H1 (cell line): ENCODE data around the gene HDAC8. TPM values are rescaled to one million over a fixed set of nuclear protein-coding genes. Genes with fewer than 3 reads are reported as not detected.

ENCODE experiments used
- CTCF ChIA-PET: fragments of 300-600 bp; sonication (Branson Sonifier 250); formaldehyde crosslinking; loops from one replicate; lab custom pipeline; 2021; ENCODE audit not compliant: partially characterized antibody; lab: Charles Lee
- POLR2A ChIA-PET: fragments of 300-600 bp; sonication (Branson Sonifier 250); formaldehyde crosslinking; loops from one replicate; lab custom pipeline; 2021; ENCODE audit warnings: inconsistent platforms; ENCODE audit not compliant: partially characterized antibody; lab: Charles Lee
- DNase-seq, 2 experiments: peaks; one replicate each; pipeline versions ENCODE4 v3.0.0 to v3.0.0-alpha.2; 2010 to 2022; ENCODE audit warnings: low spot score in 2 of 2, low read depth in 1 of 2, mixed read lengths in 1 of 2
- FAIRE-seq: peaks from 2 replicates; lab custom pipeline; 2011; peaks lifted over from hg19 to GRCh38; lab: Jason Lieb, UNC
- H2AFZ ChIP-seq: 2 replicates; pipeline ENCODE4 v1.8.1; 2012; ENCODE audit warnings: low read length, inconsistent platforms
- H2AK5ac ChIP-seq: 2 replicates; pipeline ENCODE4 v1.6.1; 2013; ENCODE audit warnings: low read depth, low read length
- H2BK120ac ChIP-seq: replicated peaks from 2 replicates; pipeline ENCODE3; 2013; ENCODE audit warnings: low read depth, low read length, inconsistent platforms
- H2BK12ac ChIP-seq: 2 replicates; pipeline ENCODE4 v1.6.1; 2013; ENCODE audit warnings: low read depth, low read length
- H2BK15ac ChIP-seq: 2 replicates; pipeline ENCODE4 v1.6.1; 2013; ENCODE audit warnings: low read length
- H2BK20ac ChIP-seq: 2 replicates; pipeline ENCODE4 v1.6.1; 2013; ENCODE audit warnings: low read length
- H2BK5ac ChIP-seq: 2 replicates; pipeline ENCODE4 v1.6.1; 2013; ENCODE audit warnings: low read depth, low read length
- H3K14ac ChIP-seq: 2 replicates; pipeline ENCODE4 v1.6.1; 2013; ENCODE audit warnings: inconsistent platforms; ENCODE audit not compliant: insufficient read length
- H3K18ac ChIP-seq: 2 replicates; pipeline ENCODE4 v1.6.1; 2013; ENCODE audit warnings: low read length; ENCODE audit errors: extremely low read depth
- H3K23ac ChIP-seq: 2 replicates; pipeline ENCODE4 v1.6.1; 2013; ENCODE audit warnings: inconsistent platforms; ENCODE audit not compliant: insufficient read length
- H3K23me2 ChIP-seq: 2 replicates; pipeline ENCODE4 v1.6.1; 2013; ENCODE audit warnings: low read depth, low read length
- H3K27ac ChIP-seq: 2 replicates; pipeline ENCODE4 v1.6.1; 2011; ENCODE audit warnings: low read depth, low read length, inconsistent platforms
- H3K27me3 ChIP-seq, 4 experiments: replicated peaks in 1 of 4; 1 replicate in 1 of 4; 2 replicates in 3 of 4; pipeline versions ENCODE4 v1.6.1 to v1.8.1; 2011 to 2013; ENCODE audit warnings: low read length in 3 of 4, mild to moderate bottlenecking in 3 of 4, inconsistent platforms in 2 of 4, mixed read lengths in 2 of 4, moderate library complexity in 1 of 4; ENCODE audit not compliant: control insufficient read depth in 3 of 4, insufficient read depth in 3 of 4; ENCODE audit errors: extremely low read depth in 1 of 4
- H3K36me3 ChIP-seq, 4 experiments: 2 replicates each; pipeline versions ENCODE4 v1.6.1 to v1.8.1; 2011 to 2013; ENCODE audit warnings: mild to moderate bottlenecking in 4 of 4, low read length in 3 of 4, moderate library complexity in 2 of 4, control low read depth in 1 of 4, inconsistent platforms in 1 of 4; ENCODE audit not compliant: insufficient read depth in 4 of 4, control insufficient read depth in 2 of 4
- H3K4ac ChIP-seq: replicated peaks from 2 replicates; pipeline ENCODE3; 2013; ENCODE audit warnings: low read length, low read depth, mixed read lengths, inconsistent platforms; ENCODE audit not compliant: insufficient read length
- H3K4me1 ChIP-seq, 4 experiments: replicated peaks in 1 of 4; 1 replicate in 1 of 4; 2 replicates in 3 of 4; pipeline versions ENCODE4 v1.6.1 to v1.8.1; 2011 to 2013; ENCODE audit warnings: low read length in 3 of 4, inconsistent platforms in 2 of 4, mixed read lengths in 1 of 4; ENCODE audit not compliant: insufficient read depth in 4 of 4, control insufficient read depth in 3 of 4
- H3K4me2 ChIP-seq, 2 experiments: 2 replicates each; pipeline versions ENCODE4 v1.6.1 to v1.8.1; 2011 to 2013; ENCODE audit warnings: low read depth in 2 of 2, low read length in 2 of 2, control low read depth in 1 of 2, inconsistent platforms in 1 of 2, mild to moderate bottlenecking in 1 of 2; ENCODE audit not compliant: insufficient read depth in 1 of 2
- H3K4me3 ChIP-seq, 4 experiments: fragments of 200-600, 300-600 bp in 1 of 4; sonication (generic), shearing (Covaris generic), sonication (Bioruptor Twin) in 1 of 4; 2 replicates each; pipeline versions ENCODE4 v1.5.1 to v1.8.1; 2011 to 2016; ENCODE audit warnings: low read length in 4 of 4, low read depth in 3 of 4, control low read depth in 2 of 4, inconsistent platforms in 2 of 4, mild to moderate bottlenecking in 2 of 4, mixed read lengths in 1 of 4, moderate library complexity in 1 of 4; ENCODE audit not compliant: insufficient read depth in 2 of 4; ENCODE audit errors: extremely low read depth in 1 of 4
- H3K56ac ChIP-seq: replicated peaks from 2 replicates; pipeline ENCODE3; 2013; ENCODE audit warnings: low read depth, mild to moderate bottlenecking, mixed read lengths, low read length, inconsistent platforms; ENCODE audit not compliant: insufficient read length
- H3K79me1 ChIP-seq: 2 replicates; pipeline ENCODE4 v1.6.1; 2013; ENCODE audit warnings: low read depth, low read length, control low read depth
- H3K79me2 ChIP-seq, 2 experiments: 2 replicates each; pipeline versions ENCODE4 v1.6.1 to v1.8.1; 2012 to 2013; ENCODE audit warnings: low read length in 2 of 2, mild to moderate bottlenecking in 2 of 2, inconsistent platforms in 1 of 2; ENCODE audit not compliant: insufficient read depth in 2 of 2, control insufficient read depth in 1 of 2
- H3K9ac ChIP-seq, 4 experiments: replicated peaks in 1 of 4; 1 replicate in 1 of 4; 2 replicates in 3 of 4; pipeline versions ENCODE4 v1.6.1 to v1.8.1; 2011 to 2013; ENCODE audit warnings: low read depth in 3 of 4, low read length in 3 of 4, control low read depth in 2 of 4, mild to moderate bottlenecking in 2 of 4, moderate library complexity in 2 of 4, inconsistent platforms in 1 of 4; ENCODE audit errors: extremely low read depth in 1 of 4
- H3K9me3 ChIP-seq, 2 experiments: 2 replicates each; pipeline versions ENCODE4 v1.6.1 to v1.8.1; 2012 to 2013; ENCODE audit warnings: mild to moderate bottlenecking in 2 of 2, moderate library complexity in 2 of 2, control low read depth in 1 of 2, inconsistent platforms in 1 of 2, low read depth in 1 of 2, low read length in 1 of 2, mixed read lengths in 1 of 2; ENCODE audit not compliant: insufficient read depth in 2 of 2
- H4K20me1 ChIP-seq, 2 experiments: replicated peaks in 1 of 2; 2 replicates each; pipeline versions ENCODE3 to v1.8.1; 2011 to 2013; ENCODE audit warnings: inconsistent platforms in 2 of 2, low read length in 2 of 2, mild to moderate bottlenecking in 1 of 2; ENCODE audit not compliant: insufficient read depth in 2 of 2, control insufficient read depth in 1 of 2
- H4K5ac ChIP-seq: 2 replicates; pipeline ENCODE4 v1.6.1; 2013; ENCODE audit warnings: low read length, low read depth, mixed read lengths, inconsistent platforms; ENCODE audit not compliant: insufficient read length
- H4K8ac ChIP-seq: 2 replicates; pipeline ENCODE4 v1.8.0; 2013; ENCODE audit warnings: mild to moderate bottlenecking, moderate library complexity, low read length, inconsistent platforms; ENCODE audit not compliant: insufficient read depth; ENCODE audit errors: extremely low read depth
- H4K91ac ChIP-seq: replicated peaks from 2 replicates; pipeline ENCODE3; 2013; ENCODE audit warnings: low read length, mixed read lengths, inconsistent platforms; ENCODE audit not compliant: insufficient read length
- BRCA1 ChIP-seq: IDR thresholded peaks from 2 replicates; pipeline ENCODE4 v1.6.1; 2012; ENCODE audit warnings: low read depth, low read length, improper control_type of control experiment
- CEBPB ChIP-seq: IDR thresholded peaks from 2 replicates; pipeline ENCODE4 v1.6.1; 2012; ENCODE audit warnings: low read depth, low read length
- CTBP2 ChIP-seq: IDR thresholded peaks from 2 replicates; pipeline ENCODE4 v1.7.0; 2011; ENCODE audit warnings: borderline replicate concordance, mild to moderate bottlenecking, moderate library complexity, mixed read lengths, low read length; ENCODE audit not compliant: insufficient read depth, insufficient read length
- NANOG ChIP-seq: IDR thresholded peaks from 2 replicates; pipeline ENCODE4 v1.6.1; 2011; ENCODE audit warnings: low read length, low read depth, mild to moderate bottlenecking, inconsistent platforms; ENCODE audit not compliant: insufficient read depth, poor library complexity, severe bottlenecking
- POLR2A ChIP-seq, 2 experiments: IDR thresholded peaks; 1 replicate in 1 of 2; 2 replicates in 1 of 2; pipeline ENCODE4 v1.6.1; 2011; ENCODE audit warnings: low read depth in 2 of 2, low read length in 2 of 2, mild to moderate bottlenecking in 2 of 2; ENCODE audit errors: control extremely low read depth in 1 of 2
- RAD21 ChIP-seq, 2 experiments: IDR thresholded peaks in 1 of 2; conservative IDR thresholded peaks in 1 of 2; 2 replicates each; pipeline ENCODE4 v1.6.1; 2011; ENCODE audit warnings: low read depth in 2 of 2, low read length in 2 of 2, improper control_type of control experiment in 1 of 2, inconsistent platforms in 1 of 2, mild to moderate bottlenecking in 1 of 2, moderate library complexity in 1 of 2
- TCF12 ChIP-seq: IDR thresholded peaks from 2 replicates; pipeline ENCODE4 v1.6.1; 2011; ENCODE audit warnings: low read depth, mild to moderate bottlenecking, low read length
- WGBS, 2 experiments: shearing (Covaris generic) in 1 of 2; methylation state at CpG; one replicate each; pipeline versions ENCODE4 v1.1.6 to v1.1.7; 2013 to 2015; ENCODE audit warnings: low lambda C conversion rate in 2 of 2, mixed read lengths in 2 of 2, inconsistent platforms in 1 of 2, low coverage in 1 of 2, missing lambda C conversion rate in 1 of 2; ENCODE audit not compliant: insufficient replicate concordance in 2 of 2, insufficient coverage in 1 of 2, insufficient read length in 1 of 2; ENCODE audit errors: extremely low coverage in 1 of 2, missing lambda C conversion rate in 1 of 2; 5-methylcytosine and 5-hydroxymethylcytosine counted together
- polyA plus RNA-seq, 7 experiments: library from polyadenylated mRNA; depleted of rRNA in 3 of 7; stranded (reverse) in 5 of 7; unstranded in 2 of 7; fragments of >200 nt in 5 of 7; fragments of 200-250 nt in 2 of 7; gene quantifications; 1 replicate in 5 of 7; 2 replicates in 1 of 7; 4 replicates in 1 of 7; pipeline versions ENCODE4 v1.2.1 to v1.2.3, GENCODE V29; 2011 to 2013; ENCODE audit warnings: missing spikeins in 2 of 7, mixed read lengths in 2 of 7
- total RNA-seq: library from RNA; stranded (reverse); fragmentation: NEBNext Ultra II Directional; extraction: Animal tissue kit (Norgen Biotek cat#: 25700); gene quantifications from 2 replicates; pipeline ENCODE4 v1.2.1, GENCODE V29; 2021
- TF ChIP-seq, protein P1 (sequence below): IDR thresholded peaks from 2 replicates; pipeline ENCODE4 v1.6.1; 2012; ENCODE audit warnings: low read length, inconsistent platforms

The HDAC8 gene
- total and polyA plus RNA-seq, 2 of the 8 experiments (the other 6 are each of a cell fraction or from before 2014, with no cell fraction given): 9.7 to 20.3 TPM

- POLR2A ChIA-PET: interaction anchor here (0.6 to 1.9 kb wide), 5 partner anchors 11 to 41 kb away, joined by 3 to 7 read pairs (median 3); partner anchors contain the start of genes CITED1 and RPS4X
- Histone ChIP-seq H3K79me2 (no peaks in the 10 kb centered on the region), H3K4ac (no peak overlapping the region), H2BK12ac (no peak overlapping the region), H4K91ac (no peak overlapping the region), H3K27me3 (peaks cover 0 to 4% (median 2%) of the 10 kb centered on the region in 4 experiments; a peak in 3 of 7 replicates), H3K27ac (no peak overlapping the region), H2BK20ac (0 out of 2 replicates have a peak overlapping the region, but pooled peaks have one; percentile 61), H2AFZ (no peak overlapping the region), H2BK15ac (no peak overlapping the region), H3K18ac (no peak overlapping the region; the same call in 1 of the 2 replicates), H4K20me1 (no peaks in the 10 kb centered on the region), H2AK5ac (no peak overlapping the region), H2BK120ac (no peak overlapping the region), H3K14ac (no peak overlapping the region), H3K56ac (no peak overlapping the region), H3K9ac (no peak overlapping the region), H3K23me2 (0 out of 2 replicates have a peak, but pooled peaks cover 1% of the 10 kb centered on the region), H4K5ac (no peak overlapping the region), H3K23ac (no peak overlapping the region), H3K4me3 (peak overlapping the region in 1 of 4 experiments; percentile 25; a peak in 1 of 8 replicates), H3K36me3 (no peaks in the 10 kb centered on the region), H3K4me2 (peak overlapping the region; percentile 42 to 59), H4K8ac (no peak overlapping the region), H3K79me1 (no peaks in the 10 kb centered on the region), H3K9me3 (no peaks in the 10 kb centered on the region), H2BK5ac (no peak overlapping the region; the same call in 1 of the 2 replicates), H3K4me1 (peaks cover 0 to 12% (median 5%) of the 10 kb centered on the region in 4 experiments; a peak in 4 of 7 replicates)
- CTCF ChIA-PET: interaction anchor here (0.8 to 1.6 kb wide), 5 partner anchors 9 to 218 kb away, joined by 3 to 4 read pairs (median 3); no protein-coding TSS in a partner anchor
- WGBS, 2 experiments: 47% methylated on average over 11 of the region's 12 CpGs; no CpG with 5 or more reads in 1 of the 2 experiments
- DNase-seq (no peak), FAIRE-seq (peak; percentile 50)
- TF ChIP-seq CEBPB: no peak
- TF ChIP-seq NANOG: no peak
- TF ChIP-seq BRCA1: no peak
- TF ChIP-seq TCF12: peak; percentile 19; the same call in 1 of the 2 replicates
- no peak for TF ChIP-seq RAD21 (IDR thresholded peaks at IDR 0.05 in 1 of 2, conservative IDR thresholded peaks at IDR 0.05 in 1 of 2; ENCODE audit: low read depth in 2 of 2, low read length in 2 of 2)
- no peak for TF ChIP-seq POLR2A (IDR thresholded peaks at IDR 0.05; ENCODE audit: control extremely low read depth in 1 of 2, low read depth in 2 of 2, low read length in 2 of 2)
- TF ChIP-seq, protein P1, sequence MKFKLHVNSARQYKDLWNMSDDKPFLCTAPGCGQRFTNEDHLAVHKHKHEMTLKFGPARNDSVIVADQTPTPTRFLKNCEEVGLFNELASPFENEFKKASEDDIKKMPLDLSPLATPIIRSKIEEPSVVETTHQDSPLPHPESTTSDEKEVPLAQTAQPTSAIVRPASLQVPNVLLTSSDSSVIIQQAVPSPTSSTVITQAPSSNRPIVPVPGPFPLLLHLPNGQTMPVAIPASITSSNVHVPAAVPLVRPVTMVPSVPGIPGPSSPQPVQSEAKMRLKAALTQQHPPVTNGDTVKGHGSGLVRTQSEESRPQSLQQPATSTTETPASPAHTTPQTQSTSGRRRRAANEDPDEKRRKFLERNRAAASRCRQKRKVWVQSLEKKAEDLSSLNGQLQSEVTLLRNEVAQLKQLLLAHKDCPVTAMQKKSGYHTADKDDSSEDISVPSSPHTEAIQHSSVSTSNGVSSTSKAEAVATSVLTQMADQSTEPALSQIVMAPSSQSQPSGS: no peak
- TF ChIP-seq CTBP2: no peak
Observed at GRCh38 chrX:72316408-72317110, 256.1 kb downstream of the HDAC8 start.
